GM19035 (cell line): Measurements from ENCODE around the gene ATP11A.
"Not testable (repeated sequence)": the region's sequence is repeated elsewhere in the genome, so short reads cannot be mapped to it uniquely, and the experiment has no call there.

ENCODE experiments used
- ATAC-seq: cut with Tn5 transposase; IDR thresholded peaks from one replicate; pipeline ENCODE4 v1.9.1; 2021; ENCODE audit not compliant: unreplicated experiment

The ATP11A gene

GRCh38 chr13:112835796-112836195 is 146.0 kb downstream of the ATP11A start:
- ATAC-seq, result no peak

GRCh38 chr13:112836940-112837339 is 147.1 kb downstream of the ATP11A start:
- ATAC-seq, result no peak

GRCh38 chr13:112837371-112838037 is 147.7 kb downstream of the ATP11A start:
- ATAC-seq, result no peak

- no peak for ATAC-seq
Observed at GRCh38 chr13:112838038-112838841, 148.4 kb downstream of the ATP11A start.

GRCh38 chr13:112838842-112839117 is 148.9 kb downstream of the ATP11A start:
- no peak for ATAC-seq

- no peak for ATAC-seq
Observed at GRCh38 chr13:112839356-112840105, 149.7 kb downstream of the ATP11A start.

GRCh38 chr13:112840472-112841302 is 150.8 kb downstream of the ATP11A start:
- no peak for ATAC-seq

GRCh38 chr13:112841303-112842015 is 151.6 kb downstream of the ATP11A start:
- ATAC-seq, result not testable (repeated sequence)

- no peak for ATAC-seq
Observed at GRCh38 chr13:112842343-112842856, 152.6 kb downstream of the ATP11A start.

GRCh38 chr13:112842931-112843391 is 153.1 kb downstream of the ATP11A start:
- no peak for ATAC-seq

- ATAC-seq, result no peak
Observed at GRCh38 chr13:112843392-112844111, 153.7 kb downstream of the ATP11A start.

GRCh38 chr13:112844411-112844810 is 154.6 kb downstream of the ATP11A start:
- ATAC-seq, result no peak

GRCh38 chr13:112844879-112845278 is 155.0 kb downstream of the ATP11A start:
- no peak for ATAC-seq

- ATAC-seq, result no peak
Observed at GRCh38 chr13:112845511-112846144, 155.8 kb downstream of the ATP11A start.

GRCh38 chr13:112846411-112847115 is 156.7 kb downstream of the ATP11A start:
- ATAC-seq, result no peak

GRCh38 chr13:112849500-112849899 is 159.7 kb downstream of the ATP11A start:
- ATAC-seq, result no peak

- no peak for ATAC-seq
Observed at GRCh38 chr13:112850273-112850672, 160.4 kb downstream of the ATP11A start.
